ENCODE measurements around the gene BCL11A.

Gene BCL11A

GRCh38 chr2:60553495-60554073 is at the start of gene BCL11A:
TSS of gene BCL11A (minus strand) at chr2:60553654. CDS start at chr2:60553270, 384 bp downstream.
- H3K27me3 Mint-ChIP-seq: peaks cover 5% of the 10 kb centered on the region
- no peaks in the 10 kb centered on the region for H3K9me3 Mint-ChIP-seq
- H3K36me3 Mint-ChIP-seq (ENCODE audit: low read depth): peaks cover 52% of the 10 kb centered on the region
- intact Hi-C loops (cut with micrococcal nuclease): loop anchor here (2.0 to 10.0 kb wide), 4 partner anchors 39 to 1789 kb away; no protein-coding TSS in a partner anchor
- peak within 1 kb of the TSS; percentile 94 for H3K4me3 Mint-ChIP-seq
- H3K27ac Mint-ChIP-seq: peak within 1 kb of the TSS; percentile 83
- H3K4me1 Mint-ChIP-seq (ENCODE audit: low read depth): peaks cover 51% of the 10 kb centered on the region

GRCh38 chr2:60602828-60603532 is 49.5 kb upstream of the BCL11A start:
- H3K36me3 Mint-ChIP-seq (ENCODE audit: low read depth): no peaks in the 10 kb centered on the region
- H3K4me1 Mint-ChIP-seq (ENCODE audit: low read depth): peaks cover 7% of the 10 kb centered on the region
- intact Hi-C loops (cut with micrococcal nuclease): no loop called here
- no peaks in the 10 kb centered on the region for H3K27me3 Mint-ChIP-seq
- no peak overlapping the region for H3K27ac Mint-ChIP-seq
- no peak overlapping the region for H3K4me3 Mint-ChIP-seq
- H3K9me3 Mint-ChIP-seq: no peaks in the 10 kb centered on the region

DNA sequence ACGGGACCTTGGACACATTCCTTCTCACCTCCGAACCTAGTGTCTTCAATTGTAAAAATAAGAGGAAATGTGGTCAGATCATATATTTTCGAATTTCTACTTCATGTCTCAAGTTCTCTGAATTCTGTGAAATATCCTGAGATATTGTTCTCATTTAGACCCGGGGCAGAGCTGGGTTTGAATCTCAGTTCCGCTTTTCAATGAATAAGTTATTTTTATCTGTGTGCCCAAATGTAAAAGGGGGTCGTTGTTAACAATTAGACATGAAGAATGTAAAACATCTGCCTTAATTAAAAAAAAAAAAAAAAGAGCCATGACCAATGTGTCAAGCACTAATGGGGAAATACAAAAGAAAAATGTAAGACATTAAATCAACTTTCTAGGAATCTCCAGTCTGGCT is 48.9 kb upstream of the BCL11A start:
- Mint-ChIP-seq H3K27me3 (no peaks in the 10 kb centered on the region), H3K27ac (no peak overlapping the region), H3K4me3 (no peak overlapping the region), H3K36me3 (ENCODE audit: low read depth) (no peaks in the 10 kb centered on the region), H3K4me1 (ENCODE audit: low read depth) (peaks cover 7% of the 10 kb centered on the region), H3K9me3 (no peaks in the 10 kb centered on the region)
- intact Hi-C loops (cut with micrococcal nuclease): no loop called here

GRCh38 chr2:60598271-60598670 is 44.8 kb upstream of the BCL11A start:
- intact Hi-C loops (cut with micrococcal nuclease): no loop called here
- no peak overlapping the region for H3K27ac Mint-ChIP-seq
- H3K9me3 Mint-ChIP-seq: no peaks in the 10 kb centered on the region
- no peak overlapping the region for H3K4me3 Mint-ChIP-seq
- no peaks in the 10 kb centered on the region for H3K36me3 Mint-ChIP-seq (ENCODE audit: low read depth)
- no peaks in the 10 kb centered on the region for H3K27me3 Mint-ChIP-seq
- peaks cover 6% of the 10 kb centered on the region for H3K4me1 Mint-ChIP-seq (ENCODE audit: low read depth)

DNA sequence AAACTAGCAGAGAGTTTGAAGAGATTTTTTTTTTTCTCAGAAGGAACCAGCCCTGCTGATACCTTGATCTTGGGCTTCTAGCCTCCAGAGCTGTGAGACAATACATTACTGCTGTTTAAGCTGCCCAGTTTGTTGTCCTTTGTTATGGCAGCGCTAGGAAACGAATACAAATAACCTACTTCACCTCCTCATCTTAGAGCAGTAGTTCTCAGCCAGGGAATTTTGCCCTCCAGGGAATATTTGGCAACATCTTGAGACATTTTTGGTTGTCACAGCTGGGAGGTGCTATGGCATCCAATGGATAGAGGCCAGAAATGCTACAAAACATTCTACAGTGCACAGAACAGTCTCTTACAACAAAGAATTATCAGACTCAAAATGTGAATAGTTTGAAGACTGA is 43.9 kb upstream of the BCL11A start:
- Mint-ChIP-seq H3K27me3 (no peaks in the 10 kb centered on the region), H3K4me1 (ENCODE audit: low read depth) (no peaks in the 10 kb centered on the region), H3K36me3 (ENCODE audit: low read depth) (no peaks in the 10 kb centered on the region), H3K4me3 (no peak overlapping the region), H3K27ac (no peak overlapping the region), H3K9me3 (peaks cover 5% of the 10 kb centered on the region)
- intact Hi-C loops (cut with micrococcal nuclease): no loop called here

DNA sequence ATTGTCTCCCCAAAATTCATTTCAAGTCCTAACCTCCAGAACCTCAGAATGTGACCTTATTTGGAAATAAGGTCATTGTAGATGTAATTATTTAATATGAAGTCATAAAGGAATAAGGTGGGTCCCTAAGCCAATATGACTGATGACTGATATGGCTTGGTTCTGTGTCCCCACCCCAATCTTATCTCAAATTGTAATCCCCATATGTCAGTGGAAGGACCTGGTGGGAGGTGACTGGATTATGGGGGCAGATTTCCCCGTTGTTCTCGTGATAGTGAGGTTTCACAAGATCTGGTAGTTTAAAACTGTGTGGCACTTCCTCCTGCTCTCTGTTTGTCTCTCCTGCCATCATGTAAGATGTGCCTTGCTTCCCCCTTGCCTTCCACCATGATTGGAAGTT is 43.0 kb upstream of the BCL11A start:
- Mint-ChIP-seq H3K36me3 (ENCODE audit: low read depth) (no peaks in the 10 kb centered on the region), H3K27me3 (no peaks in the 10 kb centered on the region), H3K27ac (no peak overlapping the region), H3K4me3 (no peak overlapping the region), H3K4me1 (ENCODE audit: low read depth) (no peaks in the 10 kb centered on the region), H3K9me3 (peaks cover 14% of the 10 kb centered on the region)
- intact Hi-C loops (cut with micrococcal nuclease): no loop called here

DNA sequence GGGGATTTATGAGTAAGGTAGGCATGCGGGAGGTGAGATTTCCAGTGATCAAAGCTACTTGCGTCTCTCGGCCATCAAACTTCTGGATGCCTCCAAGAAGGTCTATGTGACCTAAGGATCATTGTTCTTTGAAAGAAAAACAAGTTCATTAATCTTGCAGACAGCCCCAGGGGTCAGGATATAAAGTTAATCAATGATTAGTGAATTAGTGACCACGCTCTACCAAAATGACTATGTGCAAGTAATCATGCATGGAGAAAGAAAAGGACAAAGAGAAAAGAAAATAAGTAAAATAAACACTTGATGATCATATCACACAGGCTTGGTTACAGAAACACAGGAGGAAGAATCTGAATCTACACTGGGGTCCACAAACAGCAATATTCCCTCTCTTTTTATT is 42.5 kb upstream of the BCL11A start:
- Mint-ChIP-seq H3K36me3 (ENCODE audit: low read depth) (no peaks in the 10 kb centered on the region), H3K4me1 (ENCODE audit: low read depth) (no peaks in the 10 kb centered on the region), H3K4me3 (no peak overlapping the region), H3K9me3 (peaks cover 14% of the 10 kb centered on the region), H3K27me3 (no peaks in the 10 kb centered on the region), H3K27ac (no peak overlapping the region)
- intact Hi-C loops (cut with micrococcal nuclease): no loop called here

- intact Hi-C loops (cut with micrococcal nuclease): no loop called here
- Mint-ChIP-seq H3K36me3 (ENCODE audit: low read depth) (no peaks in the 10 kb centered on the region), H3K9me3 (peaks cover 14% of the 10 kb centered on the region), H3K27me3 (no peaks in the 10 kb centered on the region), H3K4me1 (ENCODE audit: low read depth) (no peaks in the 10 kb centered on the region), H3K4me3 (no peak overlapping the region), H3K27ac (no peak overlapping the region)
Observed at GRCh38 chr2:60589104-60589503, 35.6 kb upstream of the BCL11A start.

DNA sequence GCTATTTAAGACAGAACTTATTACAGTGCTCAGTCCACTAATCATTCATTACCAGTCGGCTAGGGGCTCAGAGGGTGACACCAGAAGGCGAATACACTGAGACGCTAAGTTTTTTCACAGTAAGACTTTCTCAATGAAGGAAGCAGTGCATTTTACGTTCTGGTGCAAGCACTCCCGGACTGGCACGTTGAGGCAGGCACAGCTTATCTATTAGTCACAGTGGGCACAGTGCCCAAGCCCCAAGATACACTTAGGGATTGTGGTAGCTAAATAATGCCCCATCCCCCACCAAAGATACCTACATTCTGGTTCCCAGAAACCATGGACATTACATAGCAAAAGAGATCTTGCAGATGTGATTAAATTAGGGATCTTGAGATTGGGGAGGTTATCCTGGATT is 32.6 kb upstream of the BCL11A start:
- intact Hi-C loops (cut with micrococcal nuclease): no loop called here
- Mint-ChIP-seq H3K9me3 (no peaks in the 10 kb centered on the region), H3K4me3 (no peak overlapping the region), H3K4me1 (ENCODE audit: low read depth) (no peaks in the 10 kb centered on the region), H3K27me3 (peaks cover 12% of the 10 kb centered on the region), H3K36me3 (ENCODE audit: low read depth) (no peaks in the 10 kb centered on the region), H3K27ac (no peak overlapping the region)

DNA sequence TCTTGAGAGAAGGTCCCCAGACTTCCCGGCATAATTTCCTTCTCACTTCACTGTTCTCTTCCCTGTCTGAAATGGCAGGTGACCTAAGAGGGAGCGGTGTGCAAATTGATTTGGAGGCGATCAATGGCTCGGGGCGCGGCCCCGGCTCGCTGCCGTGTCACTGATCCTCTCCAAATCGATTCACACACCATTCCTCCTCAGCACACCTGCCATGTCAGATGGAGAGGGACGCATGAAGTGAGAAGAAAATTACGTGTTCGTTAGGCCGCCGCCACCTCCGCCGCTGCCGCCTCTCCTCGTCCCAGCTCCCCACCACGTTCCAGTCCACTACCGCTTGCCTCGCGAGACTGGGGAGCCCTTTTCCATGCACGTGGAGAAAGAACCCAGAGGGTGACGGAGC is 31.8 kb upstream of the BCL11A start:
- Mint-ChIP-seq H3K9me3 (no peaks in the 10 kb centered on the region), H3K4me1 (ENCODE audit: low read depth) (no peaks in the 10 kb centered on the region), H3K27me3 (peaks cover 16% of the 10 kb centered on the region), H3K36me3 (ENCODE audit: low read depth) (no peaks in the 10 kb centered on the region), H3K4me3 (no peak overlapping the region), H3K27ac (no peak overlapping the region)
- intact Hi-C loops (cut with micrococcal nuclease): no loop called here

DNA sequence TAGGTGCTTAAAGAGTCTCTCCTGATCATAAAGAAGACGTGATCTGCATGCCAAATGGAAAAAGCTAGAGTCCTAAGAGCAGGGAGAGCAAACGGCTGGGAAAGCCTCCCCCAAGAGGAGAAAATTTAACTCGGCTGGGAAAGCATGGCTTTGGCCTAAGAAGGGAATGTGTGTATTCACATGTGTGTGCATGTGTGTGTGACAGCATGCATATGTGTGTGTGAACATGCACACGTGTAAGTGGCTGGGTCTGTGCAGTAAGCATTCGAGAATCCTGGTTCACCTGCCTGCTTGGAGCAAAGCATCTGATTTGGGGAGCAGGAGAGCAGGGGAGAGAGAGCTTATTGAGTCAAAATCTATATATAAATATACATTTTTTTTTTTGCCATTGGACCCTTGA is 30.1 kb upstream of the BCL11A start:
- intact Hi-C loops (cut with micrococcal nuclease): loop anchor here (5.0 kb wide), 1 partner anchor 1281 kb away; no protein-coding TSS in a partner anchor
- H3K36me3 Mint-ChIP-seq (ENCODE audit: low read depth): no peaks in the 10 kb centered on the region

DNA sequence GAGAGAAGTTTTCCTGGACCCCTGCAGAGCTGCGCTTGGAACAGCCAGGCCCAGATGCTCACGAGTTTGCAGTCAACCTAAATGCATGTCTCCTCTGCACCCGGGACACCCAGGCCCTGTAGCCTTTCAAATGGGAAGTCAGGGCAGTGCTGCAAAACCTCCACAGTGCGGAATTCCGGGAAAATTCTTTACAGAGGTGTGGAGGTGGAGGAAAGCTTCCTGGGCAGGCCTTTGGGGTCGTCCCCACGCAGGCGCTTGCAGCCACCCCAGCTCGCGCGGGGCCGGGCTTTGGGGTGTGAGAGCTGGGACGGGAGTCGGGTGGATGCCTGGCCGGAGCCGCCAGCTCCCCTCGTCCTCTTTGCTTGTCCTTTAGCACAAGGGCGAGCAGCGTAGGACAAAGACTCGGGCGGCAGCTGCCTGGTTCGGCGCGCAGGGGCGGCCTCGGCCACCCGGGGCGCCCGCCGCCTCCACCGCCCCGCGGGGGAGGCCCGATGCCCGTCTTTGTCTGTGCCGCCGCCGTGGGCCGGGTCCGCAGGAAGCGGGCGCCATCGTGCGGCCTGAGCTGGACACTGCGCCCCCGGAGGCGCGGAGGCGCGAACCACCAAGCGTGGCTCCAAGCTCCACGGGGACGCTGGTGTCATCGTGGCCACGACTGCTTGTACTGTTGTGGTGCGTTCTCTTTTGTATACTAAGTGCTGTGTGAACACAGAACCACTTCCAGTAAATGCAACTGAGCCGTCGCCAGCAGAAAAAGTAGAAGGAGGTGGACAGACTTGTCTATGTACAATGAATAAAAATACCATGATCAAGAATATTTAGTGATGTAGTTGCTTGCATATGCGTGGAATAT is 28.2 kb upstream of the BCL11A start:
- H3K27ac Mint-ChIP-seq: peak overlapping the region; percentile 33
- no peaks in the 10 kb centered on the region for H3K4me1 Mint-ChIP-seq (ENCODE audit: low read depth)
- intact Hi-C loops (cut with micrococcal nuclease): loop anchor here (5.0 kb wide), 1 partner anchor 1279 kb away; no protein-coding TSS in a partner anchor
- H3K27me3 Mint-ChIP-seq: peaks cover 16% of the 10 kb centered on the region
- H3K4me3 Mint-ChIP-seq: peak overlapping the region; percentile 67
- H3K9me3 Mint-ChIP-seq: no peaks in the 10 kb centered on the region
- H3K36me3 Mint-ChIP-seq (ENCODE audit: low read depth): no peaks in the 10 kb centered on the region

More for the DNA sequence above, 30.1 kb upstream of the BCL11A start:
- no peak overlapping the region for H3K27ac Mint-ChIP-seq
- H3K27me3 Mint-ChIP-seq: peaks cover 16% of the 10 kb centered on the region
- H3K9me3 Mint-ChIP-seq: no peaks in the 10 kb centered on the region
- no peaks in the 10 kb centered on the region for H3K4me1 Mint-ChIP-seq (ENCODE audit: low read depth)
- no peak overlapping the region for H3K4me3 Mint-ChIP-seq

DNA sequence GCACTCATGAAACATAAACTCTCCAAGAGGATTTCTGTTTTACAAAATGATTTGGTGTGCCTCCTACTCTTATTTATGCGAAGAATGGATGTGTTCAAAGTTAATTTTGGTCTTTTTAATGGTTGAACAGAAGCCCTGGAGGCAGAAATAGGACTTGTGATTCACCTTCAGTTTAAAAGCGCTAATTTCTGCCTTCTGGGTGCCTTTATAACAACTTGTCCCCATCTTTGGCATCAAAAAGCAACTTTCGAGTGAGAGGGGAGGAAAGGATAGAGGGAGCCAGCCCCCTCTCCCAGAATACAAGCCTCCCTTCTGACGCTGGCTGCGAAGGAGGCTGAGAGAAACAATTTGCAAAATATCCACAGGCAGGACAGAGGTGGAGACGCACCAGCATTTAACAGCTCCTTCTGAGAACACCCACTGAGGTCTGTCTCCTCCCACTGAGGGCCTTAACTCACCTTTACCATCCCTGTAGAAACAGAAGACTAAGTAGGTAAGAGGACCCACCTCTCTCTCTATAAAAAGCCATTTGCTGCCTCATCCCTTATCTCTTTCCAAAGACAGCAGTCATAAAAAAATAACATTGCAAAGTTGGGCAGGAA is 24.3 kb upstream of the BCL11A start:
- no peaks in the 10 kb centered on the region for H3K4me1 Mint-ChIP-seq (ENCODE audit: low read depth)
- intact Hi-C loops (cut with micrococcal nuclease): no loop called here
- no peaks in the 10 kb centered on the region for H3K36me3 Mint-ChIP-seq (ENCODE audit: low read depth)

GRCh38 chr2:60573251-60573650 is 19.8 kb upstream of the BCL11A start:
- peaks cover 13% of the 10 kb centered on the region for H3K27me3 Mint-ChIP-seq
- no peaks in the 10 kb centered on the region for H3K4me1 Mint-ChIP-seq (ENCODE audit: low read depth)
- H3K4me3 Mint-ChIP-seq: no peak overlapping the region
- no peaks in the 10 kb centered on the region for H3K9me3 Mint-ChIP-seq
- H3K27ac Mint-ChIP-seq: no peak overlapping the region
- intact Hi-C loops (cut with micrococcal nuclease): no loop called here
- no peaks in the 10 kb centered on the region for H3K36me3 Mint-ChIP-seq (ENCODE audit: low read depth)

More for the DNA sequence above, 24.3 kb upstream of the BCL11A start:
- no peak overlapping the region for H3K4me3 Mint-ChIP-seq
- no peaks in the 10 kb centered on the region for H3K9me3 Mint-ChIP-seq
- H3K27ac Mint-ChIP-seq: no peak overlapping the region
- peaks cover 17% of the 10 kb centered on the region for H3K27me3 Mint-ChIP-seq
